OCI-LY1 (cell line): ENCODE measurements around the gene AMN.

Experiments used
- H2AFZ ChIP-seq: fragments of 200-600 bp; sonication (generic), shearing (Covaris generic); 2 replicates; pipeline ENCODE4 v1.6.0; 2014; ENCODE audit warnings: antibody characterized with exemption, mild to moderate bottlenecking, low read length
- H3F3A ChIP-seq: fragments of 200-600 bp; sonication (generic), shearing (Covaris generic); 2 replicates; pipeline ENCODE4 v1.6.0; 2014; ENCODE audit warnings: mild to moderate bottlenecking, antibody characterized with exemption, low read length, moderate library complexity; ENCODE audit not compliant: insufficient read depth
- H3K27ac ChIP-seq: fragments of 200-600 bp; sonication (generic); 2 replicates; pipeline ENCODE4 v1.5.1; 2014; ENCODE audit warnings: low read length, mixed run types, mild to moderate bottlenecking, low read depth; ENCODE audit not compliant: poor library complexity, severe bottlenecking
- H3K27me3 ChIP-seq: fragments of 200-600 bp; sonication (generic); 2 replicates; pipeline ENCODE4 v1.6.0; 2014; ENCODE audit warnings: antibody characterized with exemption, mild to moderate bottlenecking, low read length, moderate library complexity; ENCODE audit not compliant: insufficient read depth
- H3K36me3 ChIP-seq: fragments of 200-600 bp; sonication (generic); 2 replicates; pipeline ENCODE4 v1.6.1; 2014; ENCODE audit warnings: mild to moderate bottlenecking, antibody characterized with exemption, low read length, moderate library complexity, mixed read lengths; ENCODE audit not compliant: insufficient read depth
- H3K4me1 ChIP-seq: fragments of 200-600 bp; sonication (generic); 2 replicates; pipeline ENCODE4 v1.5.1; 2014; ENCODE audit warnings: mild to moderate bottlenecking, low read length, moderate library complexity; ENCODE audit not compliant: insufficient read depth, severe bottlenecking
- H3K4me2 ChIP-seq: fragments of 200-600 bp; sonication (generic), shearing (Covaris generic); 2 replicates; pipeline ENCODE4 v1.6.1; 2014; ENCODE audit warnings: low read length
- H3K4me3 ChIP-seq: fragments of 200-600 bp; sonication (generic); 2 replicates; pipeline ENCODE4 v1.5.1; 2014; ENCODE audit warnings: low read length, low read depth, mild to moderate bottlenecking, mixed read lengths; ENCODE audit not compliant: poor library complexity, severe bottlenecking
- H3K79me2 ChIP-seq: fragments of 200-600 bp; shearing (Covaris generic); 2 replicates; pipeline ENCODE4 v1.6.1; 2016; ENCODE audit warnings: mixed run types, low read length, mixed read lengths; ENCODE audit not compliant: insufficient read depth
- H3K9ac ChIP-seq: fragments of 200-600 bp; sonication (generic), shearing (Covaris generic); 2 replicates; pipeline ENCODE4 v1.6.1; 2014; ENCODE audit warnings: mild to moderate bottlenecking, low read length, mixed read lengths
- H3K9me2 ChIP-seq: fragments of 200-600 bp; sonication (generic), shearing (Covaris generic); 2 replicates; pipeline ENCODE4 v1.6.1; 2014; ENCODE audit warnings: low read depth, mild to moderate bottlenecking, low read length, mixed read lengths
- H3K9me3 ChIP-seq: fragments of 200-600 bp; shearing (Covaris generic); 2 replicates; pipeline ENCODE4 v1.6.1; 2014; ENCODE audit warnings: low read length, mixed read lengths
- H4K20me1 ChIP-seq: fragments of 200-600 bp; sonication (generic), shearing (Covaris generic); 2 replicates; pipeline ENCODE4 v1.6.0; 2016; ENCODE audit warnings: mild to moderate bottlenecking, low read length; ENCODE audit not compliant: insufficient read depth
- EZH2 ChIP-seq: fragments of 200-600 bp; sonication (generic), shearing (Covaris generic); IDR thresholded peaks from 2 replicates; pipeline ENCODE4 v1.8.0; 2017; ENCODE audit warnings: borderline replicate concordance, mixed run types, mild to moderate bottlenecking, antibody characterized with exemption, low read length, moderate library complexity, mixed read lengths
- TF ChIP-seq, protein P1 (sequence below): fragments of 200-600 bp; sonication (generic), shearing (Covaris generic); IDR thresholded peaks from 2 replicates; pipeline ENCODE4 v1.5.1; 2017; ENCODE audit warnings: mild to moderate bottlenecking, antibody characterized with exemption, low read length, moderate library complexity, mixed read lengths

AMN gene

DNA sequence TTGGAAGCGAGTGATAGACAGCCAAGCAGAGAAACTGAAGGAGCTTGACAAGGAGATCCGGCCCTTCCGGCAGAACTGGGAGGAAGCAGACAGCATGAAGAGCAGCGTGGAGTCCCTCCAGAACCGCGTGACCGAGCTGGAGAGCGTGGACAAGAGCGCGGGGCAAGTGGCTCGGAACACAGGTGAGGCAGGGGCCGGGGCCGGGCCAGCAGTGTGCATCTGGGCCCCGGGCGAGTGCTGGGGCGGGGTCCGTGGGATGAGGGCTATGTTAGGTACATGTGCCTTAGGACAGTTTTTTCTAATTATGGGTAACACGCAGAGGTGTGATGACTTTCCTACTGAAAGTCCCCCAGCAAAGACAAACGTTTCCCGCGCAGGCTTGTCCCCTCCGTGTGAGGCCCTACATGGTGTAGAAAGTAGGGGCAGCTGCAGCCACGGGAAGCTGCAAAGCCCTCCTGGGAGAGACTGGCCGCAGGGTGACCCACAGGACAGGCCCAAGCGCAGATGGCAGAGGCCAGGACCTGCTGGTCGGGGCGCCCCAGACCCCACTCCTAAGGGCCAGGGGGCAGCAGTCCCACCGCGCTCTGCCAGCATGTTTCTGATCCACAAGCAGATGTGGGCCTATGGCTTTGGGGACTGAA lies 19.1 kb upstream of the AMN start:
- H3K27ac ChIP-seq = no peak overlapping the region
- H3F3A ChIP-seq = no peaks in the 10 kb centered on the region
- H2AFZ ChIP-seq = no peak overlapping the region
- no peak overlapping the region for H3K4me2 ChIP-seq
- no peak for TF ChIP-seq EZH2
- TF ChIP-seq, protein P1, sequence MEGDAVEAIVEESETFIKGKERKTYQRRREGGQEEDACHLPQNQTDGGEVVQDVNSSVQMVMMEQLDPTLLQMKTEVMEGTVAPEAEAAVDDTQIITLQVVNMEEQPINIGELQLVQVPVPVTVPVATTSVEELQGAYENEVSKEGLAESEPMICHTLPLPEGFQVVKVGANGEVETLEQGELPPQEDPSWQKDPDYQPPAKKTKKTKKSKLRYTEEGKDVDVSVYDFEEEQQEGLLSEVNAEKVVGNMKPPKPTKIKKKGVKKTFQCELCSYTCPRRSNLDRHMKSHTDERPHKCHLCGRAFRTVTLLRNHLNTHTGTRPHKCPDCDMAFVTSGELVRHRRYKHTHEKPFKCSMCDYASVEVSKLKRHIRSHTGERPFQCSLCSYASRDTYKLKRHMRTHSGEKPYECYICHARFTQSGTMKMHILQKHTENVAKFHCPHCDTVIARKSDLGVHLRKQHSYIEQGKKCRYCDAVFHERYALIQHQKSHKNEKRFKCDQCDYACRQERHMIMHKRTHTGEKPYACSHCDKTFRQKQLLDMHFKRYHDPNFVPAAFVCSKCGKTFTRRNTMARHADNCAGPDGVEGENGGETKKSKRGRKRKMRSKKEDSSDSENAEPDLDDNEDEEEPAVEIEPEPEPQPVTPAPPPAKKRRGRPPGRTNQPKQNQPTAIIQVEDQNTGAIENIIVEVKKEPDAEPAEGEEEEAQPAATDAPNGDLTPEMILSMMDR = no peak
- peaks cover 21% of the 10 kb centered on the region for H3K4me1 ChIP-seq
- no peaks in the 10 kb centered on the region for H4K20me1 ChIP-seq
- H3K9ac ChIP-seq = no peak overlapping the region
- H3K9me2 ChIP-seq = no peaks in the 10 kb centered on the region
- peaks cover 29% of the 10 kb centered on the region for H3K36me3 ChIP-seq
- no peaks in the 10 kb centered on the region for H3K79me2 ChIP-seq
- no peaks in the 10 kb centered on the region for H3K9me3 ChIP-seq
- no peak overlapping the region for H3K4me3 ChIP-seq
- H3K27me3 ChIP-seq = no peaks in the 10 kb centered on the region

DNA sequence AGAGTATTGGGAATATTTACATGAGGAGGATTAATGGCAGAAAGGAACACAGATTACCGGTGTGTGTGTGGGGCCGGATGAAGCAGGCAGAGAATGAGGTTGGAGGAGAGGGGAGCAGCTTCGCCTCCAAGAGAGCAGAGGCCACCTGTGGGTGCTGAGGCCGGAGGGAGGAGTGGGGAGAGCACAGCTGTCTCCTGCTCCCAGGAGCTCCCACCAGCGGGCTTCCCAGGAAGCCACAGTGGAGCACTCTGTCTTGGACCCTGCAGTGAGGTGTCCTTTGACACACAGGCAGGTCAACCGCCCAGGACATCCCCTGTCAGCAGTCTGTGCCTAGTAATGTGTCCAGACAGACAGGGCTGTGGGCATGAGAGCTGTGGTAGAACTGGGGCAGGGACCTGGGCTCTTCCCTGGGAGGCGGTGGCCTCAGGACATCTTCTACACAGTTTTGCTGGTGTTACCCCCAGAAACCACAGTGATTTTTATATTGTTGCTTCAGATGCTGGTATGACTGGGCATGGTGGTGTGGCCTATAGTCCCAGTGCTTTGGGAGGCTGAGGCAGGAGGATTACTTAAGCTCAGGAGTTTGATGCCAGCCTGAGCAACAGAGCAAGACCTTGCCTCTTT lies 18.5 kb upstream of the AMN start:
- H4K20me1 ChIP-seq = no peaks in the 10 kb centered on the region
- H2AFZ ChIP-seq = no peak overlapping the region
- no peaks in the 10 kb centered on the region for H3K27me3 ChIP-seq
- H3K4me2 ChIP-seq = no peak overlapping the region
- H3K4me3 ChIP-seq = no peak overlapping the region
- H3K27ac ChIP-seq = no peak overlapping the region
- TF ChIP-seq EZH2 = no peak
- TF ChIP-seq, protein P1 = no peak
- H3K9me2 ChIP-seq = no peaks in the 10 kb centered on the region
- peaks cover 29% of the 10 kb centered on the region for H3K36me3 ChIP-seq
- no peaks in the 10 kb centered on the region for H3K79me2 ChIP-seq
- no peaks in the 10 kb centered on the region for H3F3A ChIP-seq
- peaks cover 21% of the 10 kb centered on the region for H3K4me1 ChIP-seq
- H3K9ac ChIP-seq = no peak overlapping the region
- no peaks in the 10 kb centered on the region for H3K9me3 ChIP-seq

DNA sequence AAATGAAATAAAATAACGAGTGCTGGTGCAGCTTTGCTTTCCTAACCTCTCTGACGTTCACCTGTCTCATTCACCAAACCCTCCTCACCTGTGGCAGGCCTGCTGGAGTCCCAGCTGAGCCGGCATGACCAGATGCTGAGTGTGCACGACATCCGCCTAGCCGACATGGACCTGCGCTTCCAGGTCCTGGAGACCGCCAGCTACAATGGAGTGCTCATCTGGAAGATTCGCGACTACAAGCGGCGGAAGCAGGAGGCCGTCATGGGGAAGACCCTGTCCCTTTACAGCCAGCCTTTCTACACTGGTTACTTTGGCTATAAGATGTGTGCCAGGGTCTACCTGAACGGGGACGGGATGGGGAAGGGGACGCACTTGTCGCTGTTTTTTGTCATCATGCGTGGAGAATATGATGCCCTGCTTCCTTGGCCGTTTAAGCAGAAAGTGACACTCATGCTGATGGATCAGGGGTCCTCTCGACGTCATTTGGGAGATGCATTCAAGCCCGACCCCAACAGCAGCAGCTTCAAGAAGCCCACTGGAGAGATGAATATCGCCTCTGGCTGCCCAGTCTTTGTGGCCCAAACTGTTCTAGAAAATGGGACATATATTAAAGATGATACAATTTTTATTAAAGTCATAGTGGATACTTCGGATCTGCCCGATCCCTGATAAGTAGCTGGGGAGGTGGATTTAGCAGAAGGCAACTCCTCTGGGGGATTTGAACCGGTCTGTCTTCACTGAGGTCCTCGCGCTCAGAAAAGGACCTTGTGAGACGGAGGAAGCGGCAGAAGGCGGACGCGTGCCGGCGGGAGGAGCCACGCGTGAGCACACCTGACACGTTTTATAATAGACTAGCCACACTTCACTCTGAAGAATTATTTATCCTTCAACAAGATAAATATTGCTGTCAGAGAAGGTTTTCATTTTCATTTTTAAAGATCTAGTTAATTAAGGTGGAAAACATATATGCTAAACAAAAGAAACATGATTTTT lies 17.1 kb upstream of the AMN start:
- Histone ChIP-seq H3F3A (no peaks in the 10 kb centered on the region), H3K9ac (no peak overlapping the region), H4K20me1 (no peaks in the 10 kb centered on the region), H3K4me3 (no peak overlapping the region), H3K4me2 (no peak overlapping the region), H2AFZ (no peak overlapping the region), H3K4me1 (peaks cover 18% of the 10 kb centered on the region), H3K79me2 (no peaks in the 10 kb centered on the region), H3K27me3 (no peaks in the 10 kb centered on the region), H3K9me3 (no peaks in the 10 kb centered on the region), H3K27ac (no peak overlapping the region), H3K9me2 (no peaks in the 10 kb centered on the region), H3K36me3 (peaks cover 26% of the 10 kb centered on the region)
- TF ChIP-seq, protein P1 = no peak
- TF ChIP-seq EZH2 = no peak
